Measurements from ENCODE around the gene CD300LG.

CD300LG gene

DNA sequence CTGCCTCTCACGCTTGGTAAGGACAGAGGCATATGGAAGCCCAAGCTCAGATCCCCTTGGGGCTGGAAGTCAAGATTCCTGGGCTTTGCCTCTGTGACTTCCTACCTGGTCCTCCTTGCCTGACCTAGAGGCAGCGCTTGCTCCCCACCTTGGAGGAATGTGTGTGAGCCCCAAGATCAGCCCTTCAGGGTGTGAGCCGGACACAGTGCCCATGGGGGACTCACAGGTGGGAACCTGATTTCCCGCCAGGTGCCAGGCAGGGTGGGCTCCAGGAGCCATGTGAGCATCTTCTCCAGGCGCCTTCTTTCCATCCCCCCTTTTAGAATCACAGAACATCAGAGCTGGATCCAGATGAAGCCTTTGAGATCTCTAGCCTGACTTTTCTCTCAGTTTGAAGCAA, 10.2 kb downstream of the CD300LG start:
- Histone ChIP-seq H3K36me3 (ENCODE audit: control insufficient read depth in 4 of 4, insufficient read depth in 4 of 4, low read length in 3 of 4) (no peaks in the 10 kb centered on the region), H3K4me1 (ENCODE audit: control extremely low read depth in 1 of 4, control insufficient read depth in 4 of 4, insufficient read depth in 4 of 4, low read length in 3 of 4) (peaks cover 0 to 21% (median 13%) of the 10 kb centered on the region in 4 experiments), H3K4me3 (ENCODE audit: control insufficient read depth in 1 of 7, extremely low read depth in 1 of 7, insufficient read depth in 4 of 7, low read depth in 2 of 7, low read length in 6 of 7) (no peak overlapping the region), H3K27me3 (replicated peaks in 2 of 5; ENCODE audit: control insufficient read depth in 4 of 5, insufficient read depth in 5 of 5, low read length in 4 of 5) (no peaks in the 10 kb centered on the region), H3K9me3 (ENCODE audit: control extremely low read depth in 1 of 5, control insufficient read depth in 4 of 5, insufficient read depth in 2 of 5, low read depth in 1 of 5, low read length in 4 of 5) (no peaks in the 10 kb centered on the region), H3K27ac (ENCODE audit: insufficient read depth in 1 of 2, low read depth in 1 of 2, low read length in 2 of 2, poor library complexity in 1 of 2, severe bottlenecking in 2 of 2) (no peak overlapping the region)
- ChIA-PET CTCF (interaction anchor here (0.9 to 4.1 kb wide), 4 partner anchors 11 to 77 kb away, joined by 3 to 19 read pairs (median 3); partner anchors contain the start of genes CD300LG and CFAP97D1), POLR2A (no interaction called here)
- 100% methylated on average over 4 of the region's 5 CpGs for WGBS (ENCODE audit: insufficient coverage)
- DNase-seq = no peak

DNA sequence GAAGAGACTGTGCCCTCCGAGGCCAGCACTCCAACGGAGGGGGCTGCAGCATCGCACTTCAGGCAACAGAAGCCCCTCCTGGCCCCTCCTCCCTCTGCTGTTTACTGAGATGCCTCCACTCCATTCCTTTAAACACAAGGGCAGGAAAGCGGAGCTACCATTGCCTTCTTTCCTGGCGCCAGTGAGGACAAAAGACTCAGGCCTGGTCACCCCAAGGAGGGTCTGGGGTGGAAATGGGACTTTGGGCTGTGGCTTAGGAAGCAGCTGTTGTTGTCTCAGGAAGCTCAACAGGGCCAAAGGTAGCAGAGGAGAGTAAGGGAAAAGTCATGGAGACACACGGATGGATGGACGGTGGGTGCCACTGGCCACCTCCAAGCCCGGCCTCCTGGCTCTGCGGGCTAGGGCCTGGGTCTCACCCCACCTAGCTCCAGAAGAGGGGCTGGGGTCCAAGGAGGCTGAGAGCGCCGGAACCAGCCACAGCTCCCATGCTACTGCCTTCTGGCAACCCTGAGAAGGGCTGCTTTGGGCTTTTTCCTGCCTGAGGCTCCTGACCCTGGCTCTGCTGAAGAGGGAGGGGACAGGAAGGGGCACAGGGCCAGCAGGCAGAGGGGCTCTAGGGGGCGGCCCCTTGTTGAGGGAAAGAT, 11.1 kb downstream of the CD300LG start:
- WGBS (ENCODE audit: insufficient coverage) = 73% methylated on average over 9 of the region's 12 CpGs
- ChIA-PET CTCF (interaction anchor here (1.0 to 4.1 kb wide), 3 partner anchors 12 to 136 kb away, joined by 3 to 19 read pairs (median 3); partner anchors contain the start of gene CD300LG), POLR2A (interaction anchor here (0.6 kb wide), 1 partner anchor 11 kb away, joined by 4 read pairs; no protein-coding TSS in a partner anchor)
- Histone ChIP-seq H3K27me3 (replicated peaks in 2 of 5; ENCODE audit: control insufficient read depth in 4 of 5, insufficient read depth in 5 of 5, low read length in 4 of 5) (no peaks in the 10 kb centered on the region), H3K9me3 (ENCODE audit: control extremely low read depth in 1 of 5, control insufficient read depth in 4 of 5, insufficient read depth in 2 of 5, low read depth in 1 of 5, low read length in 4 of 5) (no peaks in the 10 kb centered on the region), H3K4me3 (ENCODE audit: control insufficient read depth in 1 of 7, extremely low read depth in 1 of 7, insufficient read depth in 4 of 7, low read depth in 2 of 7, low read length in 6 of 7) (no peak overlapping the region), H3K4me1 (ENCODE audit: control extremely low read depth in 1 of 4, control insufficient read depth in 4 of 4, insufficient read depth in 4 of 4, low read length in 3 of 4) (peaks cover 0 to 21% (median 13%) of the 10 kb centered on the region in 4 experiments), H3K27ac (ENCODE audit: insufficient read depth in 1 of 2, low read depth in 1 of 2, low read length in 2 of 2, poor library complexity in 1 of 2, severe bottlenecking in 2 of 2) (no peak overlapping the region), H3K36me3 (ENCODE audit: control insufficient read depth in 4 of 4, insufficient read depth in 4 of 4, low read length in 3 of 4) (no peaks in the 10 kb centered on the region)
- DNase-seq = no peak

DNA sequence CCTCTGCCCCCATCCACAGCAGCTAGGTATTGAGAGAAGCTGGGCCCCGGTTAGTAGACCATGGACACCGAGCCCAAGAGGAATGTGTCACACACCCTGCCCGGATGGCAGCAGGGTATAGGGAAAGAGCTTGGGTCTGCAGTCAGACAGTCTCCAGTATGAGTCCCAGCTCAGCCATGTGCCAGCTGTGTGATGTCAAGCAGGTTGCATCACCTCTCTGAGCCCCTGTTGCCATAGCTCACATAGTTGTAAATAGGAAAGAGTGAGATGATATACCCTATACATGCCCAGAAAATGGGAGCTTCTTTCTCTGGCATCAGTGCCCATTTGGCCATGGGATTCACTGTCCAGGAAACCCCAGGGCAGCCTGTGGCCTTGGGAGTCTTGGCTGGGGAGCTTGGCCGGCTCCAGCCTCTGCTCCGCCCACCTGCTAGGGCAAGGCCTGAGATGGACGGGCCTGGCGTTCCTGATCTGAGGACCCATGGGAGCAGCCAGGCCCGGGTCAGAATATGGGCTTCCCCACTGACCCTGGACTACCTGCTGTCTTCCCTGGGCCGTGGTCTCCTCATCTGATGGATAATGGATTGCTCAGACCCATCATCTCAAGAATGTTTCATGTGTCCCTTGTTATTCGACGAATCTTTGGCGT, 13.2 kb downstream of the CD300LG start:
- H3K27me3 ChIP-seq (replicated peaks in 2 of 5; ENCODE audit: control insufficient read depth in 4 of 5, insufficient read depth in 5 of 5, low read length in 4 of 5) = peaks cover 0 to 2% (median 0%) of the 10 kb centered on the region in 5 experiments
- no peaks in the 10 kb centered on the region for H3K9me3 ChIP-seq (ENCODE audit: control extremely low read depth in 1 of 5, control insufficient read depth in 4 of 5, insufficient read depth in 2 of 5, low read depth in 1 of 5, low read length in 4 of 5)
- no peak overlapping the region for H3K27ac ChIP-seq (ENCODE audit: insufficient read depth in 1 of 2, low read depth in 1 of 2, low read length in 2 of 2, poor library complexity in 1 of 2, severe bottlenecking in 2 of 2)
- POLR2A ChIA-PET = no interaction called here
- DNase-seq = no peak
- peaks cover 0 to 18% (median 13%) of the 10 kb centered on the region in 4 experiments for H3K4me1 ChIP-seq (ENCODE audit: control extremely low read depth in 1 of 4, control insufficient read depth in 4 of 4, insufficient read depth in 4 of 4, low read length in 3 of 4)
- WGBS (ENCODE audit: insufficient coverage) = 97% methylated on average over 12 of the region's 12 CpGs
- no peaks in the 10 kb centered on the region for H3K36me3 ChIP-seq (ENCODE audit: control insufficient read depth in 4 of 4, insufficient read depth in 4 of 4, low read length in 3 of 4)
- no peak overlapping the region for H3K4me3 ChIP-seq (ENCODE audit: control insufficient read depth in 1 of 7, extremely low read depth in 1 of 7, insufficient read depth in 4 of 7, low read depth in 2 of 7, low read length in 6 of 7)
- CTCF ChIA-PET = interaction anchor here (1.3 to 2.2 kb wide), 2 partner anchors 14 to 18 kb away, joined by 5 to 7 read pairs; partner anchors contain the start of gene CD300LG

DNA sequence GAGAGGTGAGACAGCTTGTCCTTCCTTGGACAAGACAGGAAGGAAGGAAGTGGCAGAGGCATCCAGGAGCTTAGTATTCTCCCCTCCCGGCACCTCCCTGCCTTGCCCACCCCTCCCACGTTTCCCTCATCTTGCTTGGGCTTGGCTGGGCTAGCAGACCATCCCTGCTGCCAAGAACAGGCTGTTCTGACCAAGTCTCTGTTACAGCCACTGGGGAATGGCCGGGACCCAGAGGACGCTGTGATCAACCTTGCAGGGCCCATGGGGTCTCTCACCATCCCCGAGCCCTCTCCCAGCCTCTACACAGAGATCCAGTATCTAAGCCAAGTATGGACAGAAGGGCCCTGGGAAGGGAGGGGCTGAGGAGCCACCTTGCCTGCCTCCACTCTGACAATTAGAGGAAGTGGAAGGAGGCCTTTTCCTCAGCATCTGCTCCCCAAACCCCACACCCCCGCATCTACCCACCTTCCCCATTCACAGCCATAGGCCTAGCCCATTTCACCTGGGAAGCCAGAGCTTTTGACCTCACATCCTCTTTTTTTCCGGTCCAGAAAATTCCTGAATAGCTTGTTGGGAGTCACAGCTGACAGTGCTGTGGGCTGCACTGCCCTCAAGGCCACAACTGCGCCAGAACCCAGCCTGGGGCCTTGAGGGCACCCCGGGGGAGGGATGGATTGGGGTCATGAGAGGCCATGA, 14.1 kb downstream of the CD300LG start:
- ChIA-PET CTCF (interaction anchor here (1.3 to 2.2 kb wide), 3 partner anchors 14 to 17 kb away, joined by 5 to 7 read pairs (median 7); partner anchors contain the start of gene CD300LG), POLR2A (no interaction called here)
- Histone ChIP-seq H3K4me3 (ENCODE audit: control insufficient read depth in 1 of 7, extremely low read depth in 1 of 7, insufficient read depth in 4 of 7, low read depth in 2 of 7, low read length in 6 of 7) (no peak overlapping the region), H3K9me3 (ENCODE audit: control extremely low read depth in 1 of 5, control insufficient read depth in 4 of 5, insufficient read depth in 2 of 5, low read depth in 1 of 5, low read length in 4 of 5) (no peaks in the 10 kb centered on the region), H3K36me3 (ENCODE audit: control insufficient read depth in 4 of 4, insufficient read depth in 4 of 4, low read length in 3 of 4) (no peaks in the 10 kb centered on the region), H3K4me1 (ENCODE audit: control extremely low read depth in 1 of 4, control insufficient read depth in 4 of 4, insufficient read depth in 4 of 4, low read length in 3 of 4) (peaks cover 0 to 19% (median 17%) of the 10 kb centered on the region in 4 experiments), H3K27me3 (replicated peaks in 2 of 5; ENCODE audit: control insufficient read depth in 4 of 5, insufficient read depth in 5 of 5, low read length in 4 of 5) (peaks cover 0 to 2% (median 0%) of the 10 kb centered on the region in 5 experiments), H3K27ac (ENCODE audit: insufficient read depth in 1 of 2, low read depth in 1 of 2, low read length in 2 of 2, poor library complexity in 1 of 2, severe bottlenecking in 2 of 2) (no peak overlapping the region)
- DNase-seq = peak in 2 of 3 donors; percentile 49 to 52
- 70% methylated on average over 8 of the region's 9 CpGs for WGBS (ENCODE audit: insufficient coverage)

DNA sequence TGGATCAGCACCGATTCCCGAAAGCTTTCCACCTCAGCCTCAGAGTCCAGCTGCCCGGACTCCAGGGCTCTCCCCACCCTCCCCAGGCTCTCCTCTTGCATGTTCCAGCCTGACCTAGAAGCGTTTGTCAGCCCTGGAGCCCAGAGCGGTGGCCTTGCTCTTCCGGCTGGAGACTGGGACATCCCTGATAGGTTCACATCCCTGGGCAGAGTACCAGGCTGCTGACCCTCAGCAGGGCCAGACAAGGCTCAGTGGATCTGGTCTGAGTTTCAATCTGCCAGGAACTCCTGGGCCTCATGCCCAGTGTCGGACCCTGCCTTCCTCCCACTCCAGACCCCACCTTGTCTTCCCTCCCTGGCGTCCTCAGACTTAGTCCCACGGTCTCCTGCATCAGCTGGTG, 15.0 kb downstream of the CD300LG start:
- no peak for DNase-seq
- H3K4me3 ChIP-seq (ENCODE audit: control insufficient read depth in 1 of 7, extremely low read depth in 1 of 7, insufficient read depth in 4 of 7, low read depth in 2 of 7, low read length in 6 of 7) = no peak overlapping the region
- no peak overlapping the region for H3K27ac ChIP-seq (ENCODE audit: insufficient read depth in 1 of 2, low read depth in 1 of 2, low read length in 2 of 2, poor library complexity in 1 of 2, severe bottlenecking in 2 of 2)
- 98% methylated on average over 6 of the region's 9 CpGs for WGBS (ENCODE audit: insufficient coverage)
- H3K4me1 ChIP-seq (ENCODE audit: control extremely low read depth in 1 of 4, control insufficient read depth in 4 of 4, insufficient read depth in 4 of 4, low read length in 3 of 4) = peaks cover 0 to 19% (median 17%) of the 10 kb centered on the region in 4 experiments
- ChIA-PET CTCF (interaction anchor here (1.7 kb wide), 1 partner anchor 15 kb away, joined by 7 read pairs; the partner anchor contains the start of gene CD300LG), POLR2A (no interaction called here)
- no peaks in the 10 kb centered on the region for H3K9me3 ChIP-seq (ENCODE audit: control extremely low read depth in 1 of 5, control insufficient read depth in 4 of 5, insufficient read depth in 2 of 5, low read depth in 1 of 5, low read length in 4 of 5)
- H3K27me3 ChIP-seq (replicated peaks in 2 of 5; ENCODE audit: control insufficient read depth in 4 of 5, insufficient read depth in 5 of 5, low read length in 4 of 5) = peaks cover 0 to 2% (median 0%) of the 10 kb centered on the region in 5 experiments
- H3K36me3 ChIP-seq (ENCODE audit: control insufficient read depth in 4 of 4, insufficient read depth in 4 of 4, low read length in 3 of 4) = no peaks in the 10 kb centered on the region

DNA sequence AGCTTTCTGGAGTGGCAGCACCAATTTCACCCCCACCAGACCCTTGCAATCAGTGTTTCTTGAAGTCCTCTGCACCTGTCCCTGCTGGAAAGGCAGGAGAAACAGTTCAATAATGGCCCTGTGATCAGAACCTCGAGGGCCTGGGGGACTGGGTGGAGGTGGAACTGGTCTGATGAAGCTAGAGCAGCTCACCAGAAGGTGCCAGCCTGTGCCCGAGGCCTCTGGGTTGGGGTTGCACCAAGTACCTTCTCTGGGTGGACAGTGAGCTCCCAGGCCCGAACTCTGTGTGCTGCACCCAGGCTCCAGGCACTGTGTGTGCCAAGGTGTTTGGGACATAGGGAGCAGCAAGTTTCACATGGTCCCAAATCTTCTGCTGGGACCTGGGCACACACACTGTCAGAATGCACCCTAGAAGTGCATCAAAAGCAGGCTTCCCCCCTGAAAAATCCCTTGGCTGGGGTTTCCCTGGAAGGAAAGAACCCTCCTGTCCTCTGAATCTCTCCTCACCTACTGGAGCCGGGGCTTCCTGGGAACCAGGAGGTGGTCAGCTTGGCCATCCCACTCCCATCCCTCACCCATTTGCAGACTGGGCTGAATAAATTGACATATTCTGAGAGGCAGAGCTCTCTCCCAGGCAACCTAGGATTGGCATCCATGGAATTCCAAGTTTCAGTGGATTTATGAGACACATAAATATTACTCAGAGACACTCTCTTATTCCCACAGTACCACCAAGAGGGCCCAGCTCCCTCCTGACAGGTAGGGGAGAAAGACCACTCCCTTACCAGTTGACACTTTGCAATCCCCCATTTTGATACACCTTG, 17.4 kb downstream of the CD300LG start:
- ChIA-PET POLR2A (no interaction called here), CTCF (interaction anchor here (1.2 to 1.7 kb wide), 2 partner anchors 10 to 12 kb away, joined by 4 to 6 read pairs; no protein-coding TSS in a partner anchor)
- peaks cover 0 to 8% (median 7%) of the 10 kb centered on the region in 4 experiments for H3K4me1 ChIP-seq (ENCODE audit: control extremely low read depth in 1 of 4, control insufficient read depth in 4 of 4, insufficient read depth in 4 of 4, low read length in 3 of 4)
- peaks cover 0 to 5% (median 0%) of the 10 kb centered on the region in 5 experiments for H3K9me3 ChIP-seq (ENCODE audit: control extremely low read depth in 1 of 5, control insufficient read depth in 4 of 5, insufficient read depth in 2 of 5, low read depth in 1 of 5, low read length in 4 of 5)
- H3K27ac ChIP-seq (ENCODE audit: insufficient read depth in 1 of 2, low read depth in 1 of 2, low read length in 2 of 2, poor library complexity in 1 of 2, severe bottlenecking in 2 of 2) = no peak overlapping the region
- WGBS (ENCODE audit: insufficient coverage) = 95% methylated on average over 4 of the region's 4 CpGs
- H3K36me3 ChIP-seq (ENCODE audit: control insufficient read depth in 4 of 4, insufficient read depth in 4 of 4, low read length in 3 of 4) = no peaks in the 10 kb centered on the region
- DNase-seq = no peak
- H3K4me3 ChIP-seq (ENCODE audit: control insufficient read depth in 1 of 7, extremely low read depth in 1 of 7, insufficient read depth in 4 of 7, low read depth in 2 of 7, low read length in 6 of 7) = no peak overlapping the region
- peaks cover 0 to 3% (median 0%) of the 10 kb centered on the region in 5 experiments for H3K27me3 ChIP-seq (replicated peaks in 2 of 5; ENCODE audit: control insufficient read depth in 4 of 5, insufficient read depth in 5 of 5, low read length in 4 of 5)

Data from common myeloid progenitor, CD34-positive (primary cell).